IMR-90 (cell line): ENCODE results near the gene MRPS9. TPM values are rescaled to one million over a fixed set of nuclear protein-coding genes. Genes with fewer than 3 reads are reported as not detected.

Experiments
- ATAC-seq: fragments of 200-7000 bp; cut with Tn5 transposase; 2 replicates; pipeline ENCODE4 v1.9.1; 2020; ENCODE audit warnings: low read depth, mild to moderate bottlenecking, moderate library complexity
- BruUV-seq: library from RNA; stranded (reverse); fragments of 400-500 nt; replicated peaks from 2 replicates; lab custom pipeline; 2021; lab: Mats Ljungman, UMichigan
- CTCF ChIA-PET: fragments of 300-600 bp; formaldehyde crosslinking; extraction: SDS; loops from one replicate; lab custom pipeline; 2021; ENCODE audit warnings: antibody characterized with exemption; lab: Yijun Ruan, JAX
- POLR2A ChIA-PET: fragments of 300-600 bp; sonication (Branson Sonifier 250); formaldehyde crosslinking; loops from one replicate; lab custom pipeline; 2022; ENCODE audit warnings: antibody characterized with exemption; ENCODE audit not compliant: unreplicated experiment; lab: Charles Lee
- DNase-seq: peaks from one replicate; pipeline ENCODE4 v3.0.0; 2013
- H2AFZ ChIP-seq: replicated peaks from 2 replicates; pipeline ENCODE3; 2013; ENCODE audit warnings: low read length, mild to moderate bottlenecking; ENCODE audit not compliant: poor library complexity
- H2AK5ac ChIP-seq: 2 replicates; pipeline ENCODE4 v1.6.1; 2013; ENCODE audit warnings: low read depth, low read length, inconsistent platforms
- H2AK9ac ChIP-seq: replicated peaks from 2 replicates; pipeline ENCODE3; 2013; ENCODE audit warnings: mild to moderate bottlenecking, low read depth, low read length, moderate library complexity; ENCODE audit not compliant: poor library complexity
- H2BK120ac ChIP-seq: 2 replicates; pipeline ENCODE4 v1.6.1; 2013; ENCODE audit warnings: low read depth, low read length, inconsistent platforms
- H2BK15ac ChIP-seq: 3 replicates; pipeline ENCODE4 v1.6.1; 2013; ENCODE audit warnings: low read depth, low read length, inconsistent platforms
- H2BK20ac ChIP-seq: 2 replicates; pipeline ENCODE4 v1.6.1; 2013; ENCODE audit warnings: low read depth, mild to moderate bottlenecking, inconsistent platforms, low read length, moderate library complexity
- H2BK5ac ChIP-seq: 2 replicates; pipeline ENCODE4 v1.6.1; 2013; ENCODE audit warnings: mild to moderate bottlenecking, low read depth, low read length, inconsistent platforms; ENCODE audit not compliant: poor library complexity, severe bottlenecking
- H3K14ac ChIP-seq: replicated peaks from 2 replicates; pipeline ENCODE4 v1.6.1; 2013; ENCODE audit warnings: low read depth, low read length, inconsistent platforms
- H3K18ac ChIP-seq: 2 replicates; pipeline ENCODE4 v1.6.1; 2013; ENCODE audit warnings: low read depth, low read length, control low read depth
- H3K23ac ChIP-seq: 2 replicates; pipeline ENCODE4 v1.6.1; 2013; ENCODE audit warnings: low read depth, low read length, inconsistent platforms
- H3K27ac ChIP-seq: 2 replicates; pipeline ENCODE4 v1.5.1; 2013; ENCODE audit warnings: mild to moderate bottlenecking, control low read depth, low read length; ENCODE audit not compliant: insufficient read depth
- H3K27me3 ChIP-seq: 2 replicates; pipeline ENCODE4 v1.6.1; 2013; ENCODE audit warnings: low read length; ENCODE audit not compliant: control insufficient read depth, insufficient read depth
- H3K36me3 ChIP-seq: 2 replicates; pipeline ENCODE4 v1.6.1; 2013; ENCODE audit warnings: low read length, mixed read lengths; ENCODE audit not compliant: control insufficient read depth, insufficient read depth
- H3K4ac ChIP-seq: 2 replicates; pipeline ENCODE4 v1.6.1; 2013; ENCODE audit warnings: low read depth, low read length, inconsistent platforms
- H3K4me1 ChIP-seq: 2 replicates; pipeline ENCODE4 v1.6.1; 2013; ENCODE audit warnings: low read length, mixed read lengths; ENCODE audit not compliant: control insufficient read depth, insufficient read depth
- H3K4me2 ChIP-seq: 2 replicates; pipeline ENCODE4 v1.6.1; 2013; ENCODE audit warnings: low read depth, mild to moderate bottlenecking, control low read depth, low read length, moderate library complexity
- H3K4me3 ChIP-seq: 2 replicates; pipeline ENCODE4 v1.5.1; 2013; ENCODE audit warnings: low read depth, mild to moderate bottlenecking, control low read depth, low read length, moderate library complexity; ENCODE audit not compliant: insufficient read depth
- H3K56ac ChIP-seq: 2 replicates; pipeline ENCODE4 v1.6.1; 2013; ENCODE audit warnings: low read length, inconsistent platforms; ENCODE audit not compliant: insufficient read depth; ENCODE audit errors: extremely low read depth
- H3K79me1 ChIP-seq, 2 experiments: 2 replicates each; pipeline ENCODE4 v1.6.1; 2013; ENCODE audit warnings: low read length in 2 of 2, inconsistent platforms in 1 of 2, low read depth in 1 of 2
- H3K9ac ChIP-seq: 2 replicates; pipeline ENCODE4 v1.6.1; 2013; ENCODE audit warnings: low read depth, low read length, control low read depth
- H3K9me1 ChIP-seq: 2 replicates; pipeline ENCODE4 v1.6.1; 2013; ENCODE audit warnings: low read length, inconsistent platforms; ENCODE audit not compliant: insufficient read depth
- H3K9me3 ChIP-seq: 2 replicates; pipeline ENCODE4 v1.6.1; 2013; ENCODE audit warnings: low read length; ENCODE audit not compliant: control insufficient read depth, insufficient read depth
- H4K20me1 ChIP-seq: 2 replicates; pipeline ENCODE4 v1.6.1; 2013; ENCODE audit warnings: low read length, inconsistent platforms; ENCODE audit not compliant: insufficient read depth
- H4K5ac ChIP-seq: 2 replicates; pipeline ENCODE4 v1.6.1; 2013; ENCODE audit warnings: mild to moderate bottlenecking, low read depth, low read length, control low read depth
- H4K8ac ChIP-seq, 2 experiments: 2 replicates each; pipeline ENCODE4 v1.6.1; 2013; ENCODE audit warnings: low read depth in 2 of 2, low read length in 2 of 2, control low read depth in 1 of 2, inconsistent platforms in 1 of 2
- H4K91ac ChIP-seq: 2 replicates; pipeline ENCODE4 v1.6.1; 2013; ENCODE audit warnings: low read depth, low read length, inconsistent platforms; ENCODE audit not compliant: insufficient read depth
- BHLHE40 ChIP-seq: fragments of 150-350 bp; IDR thresholded peaks from 2 replicates; pipeline ENCODE4 v1.6.1; 2016; ENCODE audit warnings: mild to moderate bottlenecking, low read depth, low read length
- CHD1 ChIP-seq: IDR thresholded peaks from 2 replicates; pipeline ENCODE4 v1.6.1; 2012; ENCODE audit warnings: low read depth, low read length, improper control_type of control experiment
- MAZ ChIP-seq: IDR thresholded peaks from 2 replicates; pipeline ENCODE4 v1.6.1; 2012; ENCODE audit warnings: low read depth, mild to moderate bottlenecking, low read length, improper control_type of control experiment, moderate library complexity, borderline replicate concordance
- NFE2L2 ChIP-seq: fragments of 150-350 bp; IDR thresholded peaks from 2 replicates; pipeline ENCODE4 v1.6.1; 2016; ENCODE audit warnings: low read depth, mild to moderate bottlenecking, low read length
- RAD21 ChIP-seq: IDR thresholded peaks from 2 replicates; pipeline ENCODE4 v1.6.1; 2012; ENCODE audit warnings: low read length, improper control_type of control experiment
- SMC3 ChIP-seq: fragments of 150-350 bp; IDR thresholded peaks from 2 replicates; pipeline ENCODE4 v1.6.1; 2016; ENCODE audit warnings: low read depth, mild to moderate bottlenecking, antibody characterized with exemption, low read length, moderate library complexity
- USF2 ChIP-seq: fragments of 150-350 bp; IDR thresholded peaks from 2 replicates; pipeline ENCODE4 v1.6.1; 2017; ENCODE audit warnings: mild to moderate bottlenecking, antibody characterized with exemption, low read length, low read depth
- WGBS, 2 experiments: methylation state at CpG; one replicate each; pipeline versions ENCODE4 v1.1.5 to v1.1.7; 2013; ENCODE audit warnings: missing lambda C conversion rate in 2 of 2; ENCODE audit not compliant: insufficient read length in 1 of 2; ENCODE audit errors: extremely low coverage in 2 of 2; 5-methylcytosine and 5-hydroxymethylcytosine counted together
- dilution Hi-C: fragments of 300-500 bp; cut with HindIII; formaldehyde crosslinking; loops from one replicate; pipeline ENCODE4 v1.14.3; 2018; ENCODE audit warnings: low sequenced_read_pairs; ENCODE audit not compliant: unreplicated experiment
- in situ Hi-C: fragments of 300-500 bp; cut with MboI; formaldehyde crosslinking; loops from 3 replicates; pipeline ENCODE4 v1.14.3; 2019; ENCODE audit warnings: low sequenced_read_pairs, inconsistent platforms, mixed read lengths
- intact Hi-C: fragments of 100-400 bp; cut with micrococcal nuclease; formaldehyde crosslinking; loops from 2 replicates; pipeline ENCODE4 v1.10.0; 2022
- polyA plus RNA-seq, 3 experiments: library from polyadenylated mRNA; depleted of rRNA; stranded (reverse); fragments of >200 nt; gene quantifications; 2 replicates each; pipeline ENCODE4 v1.2.3, GENCODE V29; 2012; ENCODE audit warnings: low replicate concordance in 1 of 3
- total RNA-seq: library from RNA; depleted of rRNA; stranded (reverse); fragments of >200 nt; gene quantifications from 2 replicates; pipeline ENCODE4 v1.2.3, GENCODE V29; 2012

The MRPS9 gene
- total and polyA plus RNA-seq, 2 of the 4 experiments (the other 2 are of a cell fraction): 20.6 to 27.7 TPM

- no peaks in the 10 kb centered on the region for H3K9me3 ChIP-seq
- no peak overlapping the region for H3K4me3 ChIP-seq
- no peak overlapping the region for H4K8ac ChIP-seq
- no peak overlapping the region for H2AFZ ChIP-seq
- no peak overlapping the region for H2AK9ac ChIP-seq
- H3K4me1 ChIP-seq: no peaks in the 10 kb centered on the region
- H3K23ac ChIP-seq: no peak overlapping the region
- no peak overlapping the region for H4K5ac ChIP-seq
- BruUV-seq: no TSS peak
- H4K20me1 ChIP-seq: no peaks in the 10 kb centered on the region
- in situ Hi-C loops: no loop called here
- H4K91ac ChIP-seq: no peak overlapping the region
- no peak overlapping the region for H3K4ac ChIP-seq
- ATAC-seq (no peak), DNase-seq (no peak)
- H2BK5ac ChIP-seq: no peak overlapping the region
- H3K79me1 ChIP-seq: no peaks in the 10 kb centered on the region
- no peak overlapping the region for H2BK120ac ChIP-seq
- no peak overlapping the region for H3K4me2 ChIP-seq
- CTCF ChIA-PET: no interaction called here
- H3K9ac ChIP-seq: no peak overlapping the region
- no peaks in the 10 kb centered on the region for H3K9me1 ChIP-seq
- H3K27ac ChIP-seq: no peak overlapping the region
- no peak for TF ChIP-seq NFE2L2
- TF ChIP-seq USF2: no peak
- no peak for TF ChIP-seq CHD1
- TF ChIP-seq SMC3: no peak
- no peak for TF ChIP-seq RAD21
- no peak for TF ChIP-seq MAZ
- TF ChIP-seq BHLHE40: no peak
- H2AK5ac ChIP-seq: no peak overlapping the region
- H3K36me3 ChIP-seq: no peaks in the 10 kb centered on the region
- no peak overlapping the region for H3K56ac ChIP-seq
- WGBS, 2 experiments: no CpG with 5 or more reads among the region's 1 CpG
- no peak overlapping the region for H2BK20ac ChIP-seq
- no peak overlapping the region for H3K14ac ChIP-seq
- H3K27me3 ChIP-seq: no peaks in the 10 kb centered on the region
- H2BK15ac ChIP-seq: no peak overlapping the region
- POLR2A ChIA-PET: no interaction called here
- dilution Hi-C loops: no loop called here
- intact Hi-C loops: no loop called here
- H3K18ac ChIP-seq: no peak overlapping the region
Observed at GRCh38 chr2:105032476-105032875, 5.4 kb upstream of the MRPS9 start.
